HG02885 (cell line): ENCODE data around the gene MEAK7.

Source experiments
- ATAC-seq: cut with Tn5 transposase; IDR thresholded peaks from one replicate; pipeline ENCODE4 v1.9.1; 2021; ENCODE audit warnings: mild to moderate bottlenecking; ENCODE audit not compliant: unreplicated experiment, poor library complexity

The MEAK7 gene, protein sequence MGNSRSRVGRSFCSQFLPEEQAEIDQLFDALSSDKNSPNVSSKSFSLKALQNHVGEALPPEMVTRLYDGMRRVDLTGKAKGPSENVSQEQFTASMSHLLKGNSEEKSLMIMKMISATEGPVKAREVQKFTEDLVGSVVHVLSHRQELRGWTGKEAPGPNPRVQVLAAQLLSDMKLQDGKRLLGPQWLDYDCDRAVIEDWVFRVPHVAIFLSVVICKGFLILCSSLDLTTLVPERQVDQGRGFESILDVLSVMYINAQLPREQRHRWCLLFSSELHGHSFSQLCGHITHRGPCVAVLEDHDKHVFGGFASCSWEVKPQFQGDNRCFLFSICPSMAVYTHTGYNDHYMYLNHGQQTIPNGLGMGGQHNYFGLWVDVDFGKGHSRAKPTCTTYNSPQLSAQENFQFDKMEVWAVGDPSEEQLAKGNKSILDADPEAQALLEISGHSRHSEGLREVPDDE

DNA sequence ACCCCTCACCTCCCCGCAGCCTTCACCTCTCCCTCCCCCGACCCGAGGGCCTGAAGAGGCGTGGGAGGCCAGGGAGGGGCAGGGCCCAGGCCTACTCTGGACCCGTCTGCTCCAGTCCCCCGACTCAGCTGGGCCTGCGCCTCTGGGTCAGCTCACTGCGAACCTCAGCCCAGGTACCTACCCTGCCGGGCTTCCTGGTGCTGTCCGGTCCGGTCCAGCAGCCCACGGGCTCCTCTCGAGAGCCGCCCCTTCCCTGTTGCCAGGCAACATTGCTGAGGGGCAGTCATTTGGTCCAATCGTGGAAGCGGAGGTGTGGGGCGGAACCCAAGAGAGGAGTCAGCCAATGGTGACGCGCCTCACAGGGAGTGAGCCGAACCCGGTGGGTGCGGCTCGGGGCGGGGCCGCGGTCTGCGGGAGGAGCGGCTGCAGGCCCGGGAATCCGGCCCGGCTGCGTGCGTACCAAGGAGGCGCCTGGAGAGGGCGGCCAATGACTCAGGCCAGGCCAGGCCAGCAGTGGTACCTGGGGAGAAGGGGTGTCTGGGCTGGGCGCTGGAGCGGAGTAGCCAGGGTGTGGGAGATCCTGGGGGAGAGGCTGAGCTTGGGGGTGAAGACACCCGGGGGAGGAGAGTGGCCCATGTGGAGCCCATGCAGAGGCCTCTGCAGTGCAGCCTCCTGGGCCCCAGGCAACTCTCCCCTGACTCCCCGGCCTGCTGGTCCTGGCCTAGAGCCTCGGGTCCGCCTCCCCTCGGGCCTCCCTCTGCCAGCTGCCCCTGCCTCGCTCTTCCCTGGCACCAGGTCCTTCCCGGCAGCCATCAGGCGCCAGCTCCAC, at the start of gene MEAK7:
Gene MEAK7, minus strand, starts transcription at position 240 of the 829 bp plus-strand sequence. CDS start 6,573 bp downstream, outside the sequence.
- peak; percentile 93 for ATAC-seq

DNA sequence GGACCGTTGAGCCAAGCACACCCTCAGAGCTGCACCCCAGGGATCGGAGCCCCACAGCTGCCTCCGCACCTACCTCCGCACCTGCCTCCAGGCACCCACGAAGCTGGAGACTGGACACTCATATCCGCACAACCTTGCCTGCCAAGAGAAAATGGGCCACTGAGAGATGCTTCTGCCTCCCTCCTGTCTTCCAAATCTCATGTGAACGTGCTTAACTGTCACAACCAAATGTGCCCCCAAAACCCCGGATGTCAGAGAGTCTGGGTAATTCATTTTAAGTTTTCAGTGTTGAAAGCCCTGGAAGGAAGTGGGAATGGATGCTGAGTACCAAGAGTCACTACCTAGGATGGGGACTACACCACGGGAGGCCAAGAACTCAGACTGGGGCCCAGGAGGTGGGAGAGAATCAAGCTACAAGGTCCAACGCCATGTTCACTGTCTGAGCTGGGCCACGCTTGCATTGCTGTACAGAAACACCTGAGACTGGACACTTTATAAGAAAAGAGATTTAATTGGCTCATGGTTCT, 49.5 kb upstream of the MEAK7 start:
- ATAC-seq: no peak

DNA sequence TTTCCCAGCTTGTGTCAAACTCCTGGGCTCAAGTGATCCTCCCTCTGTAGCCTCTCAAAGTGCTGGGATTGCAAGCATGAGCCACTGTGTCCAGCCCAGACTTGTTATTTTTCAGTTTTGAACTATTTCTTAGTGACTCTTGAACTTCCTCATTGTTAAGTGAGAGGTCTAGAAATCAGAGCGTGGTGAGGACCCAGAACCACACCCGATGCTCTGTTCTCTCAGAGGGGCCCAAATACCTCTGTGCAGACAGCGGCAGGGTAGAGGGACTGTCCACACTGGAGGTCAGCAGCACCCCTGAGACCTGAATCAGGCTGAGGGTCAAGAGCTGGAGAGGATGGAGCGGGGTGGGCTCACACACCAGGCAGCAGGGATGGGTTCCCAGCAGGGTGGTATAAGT, 47.7 kb upstream of the MEAK7 start:
- ATAC-seq: no peak

DNA sequence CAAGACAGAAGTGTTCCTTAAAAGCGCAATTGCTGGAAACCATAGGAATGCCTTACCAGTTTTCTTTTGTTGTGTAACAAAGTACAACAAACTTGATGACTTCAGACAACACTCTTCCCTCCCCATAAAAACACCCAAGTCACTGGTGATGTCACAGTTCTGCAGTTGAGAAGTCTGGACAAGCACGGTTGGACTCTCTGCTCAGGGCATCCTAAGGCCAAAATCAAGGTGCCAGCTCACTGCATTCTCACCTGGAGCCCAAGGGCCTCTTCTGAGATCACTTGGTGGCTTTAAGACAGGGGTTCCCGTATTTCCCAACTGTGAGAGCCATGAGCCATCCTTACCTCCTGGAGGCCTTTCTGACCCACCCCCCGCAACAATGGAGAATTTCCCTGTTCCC, 45.6 kb upstream of the MEAK7 start:
- ATAC-seq: no peak

DNA sequence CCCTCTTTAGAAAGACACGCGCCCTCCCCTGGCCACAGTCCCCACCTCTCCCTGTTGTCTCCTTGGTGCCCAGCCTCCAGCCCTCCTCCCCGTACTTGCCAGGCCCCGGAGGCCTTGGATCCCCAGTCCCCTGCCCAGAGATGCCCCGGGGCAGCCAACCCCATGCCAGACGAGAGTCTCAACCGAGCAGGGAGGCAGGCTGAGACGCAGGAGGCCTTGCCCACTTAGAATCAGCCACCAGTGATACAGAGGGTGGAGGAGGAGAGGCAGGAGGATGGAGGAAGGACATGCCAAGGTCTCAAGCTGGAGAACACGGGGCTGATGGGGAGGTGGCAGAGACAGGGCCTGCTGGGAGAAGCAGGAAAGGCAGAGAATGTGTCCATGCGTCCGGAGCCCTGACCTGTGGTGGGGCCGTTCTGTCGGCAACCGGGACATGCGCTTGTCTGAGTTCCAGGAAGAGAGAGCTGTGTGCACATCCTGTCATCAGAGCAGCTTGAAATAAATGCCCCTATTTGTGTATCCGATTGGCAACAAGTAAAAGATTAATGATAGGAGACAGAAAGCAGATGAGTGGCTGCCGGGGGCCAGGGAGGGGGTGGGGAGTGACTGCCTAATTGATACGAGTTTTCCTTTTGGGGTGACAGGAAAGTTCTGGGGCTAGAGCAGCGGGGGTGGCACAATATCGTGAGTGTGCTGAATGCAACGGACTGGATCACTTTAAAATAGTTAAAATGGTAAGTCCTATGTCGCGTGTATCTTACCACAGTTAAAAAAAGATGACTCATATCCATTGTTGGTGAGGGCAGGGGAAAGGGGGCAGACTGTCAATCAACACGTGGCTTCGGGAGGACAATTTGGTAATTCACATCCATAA, 44.7 kb upstream of the MEAK7 start:
- ATAC-seq: no peak

DNA sequence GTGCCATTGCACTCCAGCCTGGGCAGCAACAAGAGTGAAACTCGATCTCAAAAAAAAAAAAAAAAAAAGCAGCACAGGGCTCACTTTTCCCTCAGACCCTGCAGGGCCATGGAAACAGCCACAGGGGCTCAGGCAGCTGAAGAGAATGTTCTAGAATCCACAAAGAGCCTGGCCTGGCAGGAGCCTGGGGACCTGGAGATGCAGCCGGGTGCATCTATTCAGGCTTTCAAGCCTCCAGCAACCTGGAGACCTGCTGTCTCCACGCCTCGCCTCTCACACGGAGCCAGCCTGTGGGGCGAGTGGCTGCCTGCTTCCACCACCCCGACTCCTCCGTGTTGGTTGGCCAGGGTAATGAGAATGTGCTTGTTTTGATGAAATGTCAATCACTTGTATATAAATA, 44.0 kb upstream of the MEAK7 start:
- ATAC-seq: no peak

DNA sequence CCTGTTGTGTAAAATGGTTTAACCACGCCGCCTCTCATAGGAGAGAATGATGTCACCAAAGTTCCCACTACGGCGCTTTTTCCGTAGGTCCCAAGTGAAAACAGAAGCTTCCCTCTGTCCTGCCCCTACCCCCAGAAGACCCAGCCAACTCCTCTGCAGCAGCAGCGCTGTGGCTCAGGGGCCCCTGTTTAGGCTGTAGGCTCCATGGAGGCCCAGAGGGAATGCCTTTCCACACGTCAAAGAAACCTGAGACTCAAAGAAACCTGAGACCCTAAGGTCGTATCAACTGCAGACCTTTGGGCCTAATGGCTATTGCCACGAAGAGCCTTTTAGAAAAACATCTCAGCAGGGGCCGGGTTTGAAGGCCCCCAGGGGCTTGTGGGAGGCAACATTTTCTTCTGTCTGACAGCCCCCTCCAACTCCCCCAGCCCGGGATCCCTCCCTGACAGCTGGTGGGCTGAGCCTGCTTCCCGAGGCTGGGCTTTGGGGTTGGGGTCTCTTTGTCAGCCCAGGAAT, 43.1 kb upstream of the MEAK7 start:
- ATAC-seq: no peak

DNA sequence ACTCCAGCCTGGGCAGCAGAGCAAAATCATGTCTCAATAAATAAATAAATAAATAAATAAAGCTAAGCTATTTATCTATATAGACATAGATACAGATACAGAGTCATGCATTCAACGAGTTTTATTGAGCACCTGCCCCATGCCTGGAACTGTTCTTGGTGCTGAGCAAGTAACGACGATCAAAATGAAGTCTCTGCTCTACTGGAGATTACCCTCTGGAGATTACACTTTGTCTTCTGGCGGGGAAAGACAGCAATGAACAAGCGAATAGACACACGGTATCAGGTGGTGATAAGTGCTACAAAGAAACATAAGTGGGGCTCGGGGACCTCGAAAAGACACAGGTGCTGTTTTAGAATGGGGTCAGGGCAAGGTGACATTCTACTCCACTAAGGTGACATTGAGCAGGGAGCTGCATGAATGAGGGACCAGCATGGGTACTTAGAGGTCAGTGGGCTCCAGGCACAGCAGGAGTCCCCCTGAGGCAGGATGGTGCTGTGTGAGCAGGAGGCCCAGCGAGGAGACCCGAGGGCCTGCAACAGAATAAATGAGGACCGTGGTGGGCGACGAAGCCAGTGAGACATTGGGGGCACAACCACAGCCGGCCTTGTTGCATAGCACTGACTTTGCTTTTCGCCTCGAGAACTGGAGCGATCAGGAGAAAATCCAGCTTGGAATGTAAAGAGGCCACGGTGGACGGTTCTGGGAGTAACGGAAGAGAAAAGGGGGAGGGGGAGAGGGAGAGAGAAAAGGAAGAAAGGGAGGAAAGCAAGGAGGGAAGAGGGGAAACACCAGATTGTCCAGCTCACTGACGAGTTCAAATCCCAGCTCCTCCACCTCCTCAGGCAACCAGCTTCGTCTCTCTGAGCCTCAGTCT, 42.4 kb upstream of the MEAK7 start:
- ATAC-seq: no peak

DNA sequence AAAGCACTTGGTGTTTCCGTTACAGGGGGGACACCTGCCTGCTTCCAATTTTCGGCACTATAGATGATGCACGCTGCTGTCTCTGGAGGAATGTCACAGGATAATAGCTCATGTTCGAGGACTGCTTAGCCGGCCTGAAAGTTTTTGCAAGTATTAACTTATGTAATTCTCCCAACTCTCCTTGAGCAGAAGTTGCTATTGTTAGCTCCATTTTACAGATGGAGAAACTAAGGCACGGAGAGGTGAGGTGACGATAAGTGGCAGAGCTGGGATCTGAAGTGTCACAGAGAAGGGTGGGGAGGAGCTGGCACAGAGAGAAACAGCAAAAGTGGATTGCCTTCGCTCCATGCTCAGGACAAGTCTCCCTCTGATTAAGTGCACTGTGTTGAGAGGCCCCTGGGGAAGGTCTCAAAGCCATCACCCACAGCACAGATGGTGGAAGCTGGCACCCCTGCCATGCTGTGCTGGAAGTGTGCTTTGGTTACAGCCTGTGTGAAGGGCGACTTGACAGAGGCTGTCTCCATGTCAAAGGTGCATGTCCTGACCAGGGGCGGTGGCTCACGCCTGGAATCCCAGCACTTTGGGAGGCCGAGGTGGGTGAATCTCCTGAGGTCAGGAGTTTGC, 40.8 kb upstream of the MEAK7 start:
- ATAC-seq: no peak

DNA sequence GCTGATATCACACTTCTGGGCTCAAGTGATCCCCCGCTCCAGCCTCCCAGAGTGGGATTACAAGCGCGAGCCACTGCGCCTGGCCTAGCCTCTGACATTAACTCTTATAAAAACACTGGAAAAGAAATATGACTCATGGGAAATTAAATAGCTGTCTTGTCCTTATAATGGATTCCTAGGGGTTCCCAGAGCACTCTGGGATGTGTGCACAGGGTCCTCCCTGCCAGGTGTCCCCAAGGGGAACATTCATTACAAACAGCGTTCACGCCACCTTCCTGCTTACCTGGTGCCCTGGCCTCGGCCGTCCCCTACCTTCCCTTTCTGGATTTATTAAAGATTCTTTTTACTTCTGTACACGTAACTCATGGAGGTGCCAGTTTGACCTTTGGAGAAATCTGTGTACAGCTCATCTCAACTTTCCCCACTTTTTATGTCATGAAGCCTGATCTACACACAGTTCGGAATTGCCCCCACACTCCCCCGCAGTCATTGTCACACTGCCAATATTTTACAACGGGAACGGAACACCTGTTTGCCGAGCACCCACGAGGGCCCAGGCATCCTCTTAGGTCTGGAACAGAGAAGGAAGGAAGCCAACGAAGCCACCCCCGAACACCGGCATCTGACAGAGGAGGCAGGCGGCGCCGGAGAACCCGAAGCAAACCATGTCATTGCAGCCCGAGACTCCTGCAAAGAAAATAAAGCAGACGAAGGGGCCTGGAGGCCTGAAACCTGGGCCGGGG, 39.7 kb upstream of the MEAK7 start:
- no peak for ATAC-seq

DNA sequence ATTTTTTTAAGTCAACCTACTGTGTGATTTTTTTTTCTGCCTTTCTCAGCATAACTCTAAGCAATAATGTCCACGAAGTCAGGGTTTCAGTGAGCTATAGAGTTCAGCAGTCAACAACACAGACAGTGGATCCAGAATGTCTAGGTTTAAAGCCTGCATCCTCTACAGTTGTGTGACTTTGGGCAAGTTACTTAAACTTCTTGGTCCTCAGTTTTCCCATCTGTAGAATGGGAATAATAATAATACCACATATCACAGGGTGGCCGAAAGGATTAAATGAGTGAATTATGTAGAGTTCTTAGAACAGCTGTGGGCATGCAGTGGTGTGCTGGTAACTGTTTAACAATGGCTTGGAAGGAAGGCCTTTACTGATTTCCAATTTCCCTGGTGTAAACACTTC, 38.8 kb upstream of the MEAK7 start:
- ATAC-seq: no peak

DNA sequence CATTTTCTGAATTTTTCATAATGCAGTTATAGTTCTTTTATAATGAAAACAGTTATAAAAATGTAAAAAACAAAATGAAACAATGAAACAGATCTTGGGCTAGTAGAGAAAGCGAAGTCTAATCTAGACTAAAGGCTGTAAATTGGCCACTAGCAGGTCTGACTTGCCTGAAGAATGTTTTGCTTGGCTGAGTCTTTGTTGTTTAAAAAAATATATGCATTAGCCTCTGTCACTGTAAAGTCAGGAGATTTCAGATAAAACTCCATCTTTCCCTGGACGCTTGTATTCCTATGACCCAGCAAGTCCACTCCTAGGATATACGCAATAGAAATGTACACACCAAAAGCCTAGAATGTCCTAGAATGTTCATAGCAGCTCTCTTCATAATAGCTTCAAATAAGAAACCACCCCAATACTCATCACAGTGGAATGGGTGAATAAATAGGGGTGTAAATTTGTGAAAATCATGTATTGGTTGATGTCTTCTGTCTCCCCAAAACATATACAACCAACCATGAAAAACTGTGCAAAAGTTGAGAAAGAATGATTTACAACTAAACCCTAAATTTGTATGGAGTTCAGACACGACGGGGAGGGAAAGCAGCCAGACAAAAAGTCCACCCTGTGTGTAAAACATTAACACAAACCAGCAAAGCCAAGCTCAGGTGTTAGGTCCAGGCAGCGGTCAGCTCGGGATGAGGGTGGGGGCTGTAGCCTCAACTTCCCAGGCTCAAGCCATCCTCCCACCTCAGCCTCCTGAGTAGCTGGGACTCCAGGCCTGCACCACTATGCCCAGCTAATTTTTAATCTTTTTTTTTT, 37.7 kb upstream of the MEAK7 start:
- ATAC-seq: no peak

DNA sequence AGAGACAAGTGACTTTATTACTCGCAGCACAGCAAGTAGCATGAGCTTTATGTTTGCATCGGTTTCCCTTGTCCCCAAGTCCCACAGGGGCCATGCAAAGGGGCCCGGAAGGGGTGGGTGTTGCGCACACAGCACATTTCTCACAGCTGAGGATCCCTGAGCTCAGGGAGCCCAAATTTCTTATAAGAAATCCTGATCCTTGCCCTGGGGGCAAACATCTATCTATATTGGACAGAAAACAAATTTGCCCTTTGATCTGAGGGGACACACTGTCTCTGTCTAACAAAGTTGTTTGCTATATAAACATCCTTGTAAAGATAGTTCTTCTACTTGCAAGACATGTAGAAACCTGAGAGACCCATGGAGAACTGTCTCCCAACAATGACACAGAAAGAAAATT, 35.7 kb upstream of the MEAK7 start:
- no peak for ATAC-seq

DNA sequence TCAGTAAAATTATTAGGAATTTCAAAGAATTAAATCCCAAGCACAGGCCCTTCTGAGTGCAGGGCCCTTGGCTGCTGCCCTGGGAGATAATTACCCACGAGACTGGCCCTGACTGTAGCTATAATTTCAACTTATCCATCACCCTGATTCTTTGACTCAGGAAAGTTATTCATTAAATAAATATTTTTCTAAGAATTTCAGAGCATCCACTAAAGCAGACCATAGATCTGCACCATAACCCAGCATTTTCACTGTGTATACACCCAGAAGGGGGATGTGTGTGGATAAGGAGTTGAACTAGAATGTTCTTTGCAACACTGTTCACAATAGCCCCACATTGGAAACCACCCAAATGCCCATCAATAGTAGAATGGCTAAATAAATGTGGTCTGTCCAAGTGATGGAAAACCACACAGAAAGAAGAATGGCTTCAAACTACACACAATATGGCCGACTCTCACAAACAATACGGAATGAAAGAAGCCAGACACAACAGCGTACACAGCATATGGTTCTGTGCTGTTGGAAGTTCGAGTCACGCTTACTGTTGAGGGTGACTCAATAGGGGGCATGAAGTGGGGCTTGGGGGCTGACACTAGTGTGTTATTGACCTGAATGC, 33.9 kb upstream of the MEAK7 start:
- no peak for ATAC-seq

DNA sequence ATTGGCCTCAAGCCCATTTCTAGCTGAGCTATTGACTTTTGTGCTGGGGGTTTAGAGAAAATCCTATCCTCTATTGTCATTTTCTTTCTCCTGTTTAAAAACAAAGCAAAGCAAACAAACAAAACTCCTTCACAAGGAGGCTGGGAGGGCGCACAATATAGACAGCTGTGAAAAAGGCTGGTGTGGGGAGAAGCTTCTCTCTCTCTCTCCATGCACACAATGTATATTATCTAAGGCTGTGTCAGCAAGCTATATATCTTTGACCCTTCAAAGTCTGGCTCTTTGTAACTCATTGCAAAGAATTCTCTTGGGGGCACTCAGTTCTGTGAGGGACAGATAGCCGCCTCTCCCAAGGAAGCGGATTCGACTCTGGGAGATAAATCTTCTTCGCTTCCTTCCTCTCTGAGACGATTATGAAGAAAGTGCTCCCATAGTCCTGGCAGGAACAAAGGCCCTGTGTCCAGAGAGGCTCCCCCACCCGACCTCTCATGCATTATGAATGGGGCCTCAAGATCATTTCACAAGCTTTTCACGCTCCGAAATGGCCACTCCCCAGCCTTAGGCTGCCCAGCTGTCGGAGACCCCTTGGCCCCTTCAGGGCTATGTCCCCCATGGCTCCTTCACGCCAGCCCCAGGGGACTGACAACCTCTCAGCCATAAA, 33.2 kb upstream of the MEAK7 start:
- ATAC-seq: no peak

DNA sequence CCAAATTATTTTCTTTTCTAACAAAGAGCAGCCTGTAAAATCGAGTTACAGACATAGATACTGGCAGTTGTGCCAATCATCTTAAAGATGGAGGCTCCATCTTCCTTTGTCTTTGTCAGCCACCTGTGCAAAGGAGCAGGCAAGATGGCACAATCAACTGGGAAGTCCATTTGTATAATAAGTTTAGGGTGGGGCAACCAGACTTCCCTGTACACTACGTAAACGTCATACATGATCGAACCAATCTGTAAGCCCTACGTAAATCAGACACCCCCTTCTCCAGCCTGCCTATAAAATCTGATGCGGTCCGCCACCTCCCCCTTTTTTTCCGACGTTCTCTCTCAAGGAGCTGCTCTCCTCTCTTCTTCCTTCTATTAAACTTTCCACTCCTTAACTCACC, 31.4 kb upstream of the MEAK7 start:
- no peak for ATAC-seq
